Measurements from ENCODE around the gene ZNF710.

ZNF710 gene

GRCh38 chr15:90038632-90039095 is 37.5 kb downstream of the ZNF710 start:
- no peak for DNase-seq (ENCODE audit: low read depth)

GRCh38 chr15:90039996-90040395 is 38.9 kb downstream of the ZNF710 start:
- no peak for DNase-seq (ENCODE audit: low read depth)

GRCh38 chr15:90040618-90041017 is 39.5 kb downstream of the ZNF710 start:
- no peak for DNase-seq (ENCODE audit: low read depth)

DNA sequence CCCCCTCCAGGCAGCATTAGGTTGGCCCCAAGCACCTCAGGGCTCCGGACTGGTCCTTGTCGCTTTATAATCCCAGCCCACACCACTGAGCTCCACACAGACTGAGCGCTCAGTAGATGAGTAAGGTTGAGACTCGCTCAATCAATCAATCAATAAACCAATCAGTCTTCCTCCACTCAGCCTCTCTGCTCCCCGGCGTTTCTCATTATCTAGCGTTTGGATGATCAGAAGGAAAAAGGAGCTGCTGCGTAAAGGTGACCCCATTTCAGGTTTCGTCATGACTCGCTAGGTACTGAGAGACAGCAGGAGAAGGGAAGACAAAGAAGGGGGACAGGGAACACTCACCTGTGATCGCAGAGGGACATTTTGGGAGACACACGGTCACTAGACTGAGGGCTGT is 41.2 kb downstream of the ZNF710 start:
- DNase-seq (ENCODE audit: low read depth), result no peak

DNA sequence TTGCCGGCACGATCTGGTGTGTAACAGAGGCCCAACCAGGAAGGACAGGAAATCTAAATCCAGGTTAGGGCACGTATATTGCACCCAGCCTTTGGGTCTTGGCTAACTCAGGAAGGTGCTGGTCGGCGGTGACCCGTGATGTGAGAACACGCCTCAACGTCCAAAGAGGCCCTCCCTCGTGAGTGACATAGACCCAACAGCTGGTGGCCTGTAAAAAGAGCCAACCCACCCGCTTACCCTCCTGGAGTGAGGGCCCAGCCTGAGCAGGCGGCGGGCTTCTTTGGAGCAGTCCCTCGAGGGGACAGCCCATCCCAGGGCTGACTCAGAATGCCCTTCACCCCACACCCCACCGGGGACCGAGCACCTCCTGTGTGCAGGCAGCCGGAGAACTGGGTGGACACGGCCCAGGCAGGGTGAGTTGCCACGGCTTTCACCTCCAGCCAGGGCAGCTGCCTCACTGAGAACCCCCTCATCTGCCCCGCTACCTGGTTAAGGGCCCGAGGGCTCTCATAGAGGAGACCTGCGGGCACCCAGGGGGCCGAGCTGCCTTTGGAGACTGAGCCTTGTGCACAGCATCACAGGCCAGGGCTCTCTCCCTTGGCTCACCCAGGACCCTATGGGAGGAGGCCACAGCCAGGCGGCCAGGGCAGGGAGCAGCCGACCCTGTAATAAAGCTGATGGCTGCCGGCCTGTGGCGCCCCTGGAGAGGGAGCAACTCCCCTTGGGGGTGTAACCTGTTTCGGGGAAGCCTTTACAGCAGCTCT is 41.8 kb downstream of the ZNF710 start:
- DNase-seq (ENCODE audit: low read depth), result no peak

DNA sequence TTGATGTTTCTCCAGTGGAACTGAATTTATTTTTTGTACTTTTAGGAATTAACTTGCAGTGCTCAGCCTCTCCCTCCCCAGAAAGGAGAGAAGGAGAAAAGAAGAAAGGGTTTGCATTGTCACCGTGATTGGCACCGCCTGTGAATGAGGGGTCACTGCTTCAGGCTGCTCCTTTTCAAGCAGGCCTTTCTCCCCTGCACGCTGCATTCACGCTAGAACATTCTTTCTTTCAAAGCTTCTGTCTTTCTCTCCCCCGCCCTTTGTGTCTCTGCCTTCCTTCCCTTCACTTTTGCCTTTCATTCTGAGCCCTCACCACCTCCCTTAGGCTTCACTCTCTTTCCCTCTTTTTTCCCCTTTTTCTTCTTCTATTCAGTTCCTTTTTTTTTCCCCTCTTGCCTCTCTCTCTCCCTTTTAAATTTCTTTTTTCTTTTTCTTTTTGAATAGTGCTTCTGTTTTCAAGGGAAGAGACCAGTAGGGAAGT is 42.4 kb downstream of the ZNF710 start:
- DNase-seq (ENCODE audit: low read depth), result no peak

- no peak for DNase-seq (ENCODE audit: low read depth)
Observed at GRCh38 chr15:90044191-90044590, 43.1 kb downstream of the ZNF710 start.

- DNase-seq (ENCODE audit: low read depth), result no peak
Observed at GRCh38 chr15:90044916-90045371, 43.8 kb downstream of the ZNF710 start.

DNA sequence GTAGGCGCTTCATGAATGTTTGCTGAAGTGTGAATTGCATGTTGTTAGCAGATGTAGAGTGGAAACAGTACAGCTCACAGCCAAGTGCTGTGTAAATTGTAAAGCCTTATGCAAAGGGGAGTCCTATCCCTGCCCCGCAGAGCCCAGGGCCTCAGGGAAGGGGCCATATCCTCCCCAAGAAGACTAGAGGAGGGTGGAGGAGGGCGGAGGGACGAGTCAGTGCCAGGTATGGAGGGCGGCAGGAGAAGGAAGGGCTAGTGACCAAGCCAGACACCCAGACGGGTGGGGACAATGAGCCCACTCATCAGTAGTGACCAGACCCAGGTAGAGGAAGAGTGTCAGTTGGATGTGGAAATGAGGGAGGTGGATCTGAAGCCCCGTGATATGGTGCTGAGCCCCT is 45.2 kb downstream of the ZNF710 start:
- no peak for DNase-seq (ENCODE audit: low read depth)

- DNase-seq (ENCODE audit: low read depth), result no peak
Observed at GRCh38 chr15:90046911-90047392, 45.8 kb downstream of the ZNF710 start.

DNA sequence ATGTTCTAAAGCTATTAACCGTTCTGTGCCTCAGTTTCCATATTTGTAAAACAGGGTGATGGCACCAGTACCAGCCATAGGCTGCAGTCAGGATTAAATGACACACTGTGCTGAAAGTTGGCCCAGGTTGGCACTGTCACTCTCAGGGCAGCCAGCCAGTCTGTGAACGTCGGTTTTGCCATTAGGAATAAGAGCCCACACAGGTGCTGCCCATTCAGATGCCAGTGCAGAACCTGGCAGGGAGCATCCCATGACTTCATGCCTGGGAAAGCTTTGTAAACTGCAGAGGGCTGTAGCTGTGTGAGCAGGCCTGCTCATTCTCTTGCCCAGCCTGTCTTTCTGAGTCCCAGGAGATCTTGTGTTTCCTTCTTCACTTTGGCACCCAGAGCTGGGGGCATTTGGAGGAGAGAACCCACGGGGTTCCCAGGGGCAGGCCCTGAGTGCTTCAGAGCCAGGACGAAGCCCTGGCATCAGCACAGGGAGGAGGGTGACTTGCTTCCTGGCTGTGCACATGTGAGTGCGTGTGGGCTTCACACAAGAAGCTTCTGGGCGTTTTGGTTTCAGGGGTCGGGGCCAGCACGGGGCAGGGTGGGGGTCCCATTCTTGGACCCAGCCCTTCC is 46.9 kb downstream of the ZNF710 start:
- no peak for DNase-seq (ENCODE audit: low read depth)

- DNase-seq (ENCODE audit: low read depth), result no peak
Observed at GRCh38 chr15:90049030-90049429, 47.9 kb downstream of the ZNF710 start.

DNA sequence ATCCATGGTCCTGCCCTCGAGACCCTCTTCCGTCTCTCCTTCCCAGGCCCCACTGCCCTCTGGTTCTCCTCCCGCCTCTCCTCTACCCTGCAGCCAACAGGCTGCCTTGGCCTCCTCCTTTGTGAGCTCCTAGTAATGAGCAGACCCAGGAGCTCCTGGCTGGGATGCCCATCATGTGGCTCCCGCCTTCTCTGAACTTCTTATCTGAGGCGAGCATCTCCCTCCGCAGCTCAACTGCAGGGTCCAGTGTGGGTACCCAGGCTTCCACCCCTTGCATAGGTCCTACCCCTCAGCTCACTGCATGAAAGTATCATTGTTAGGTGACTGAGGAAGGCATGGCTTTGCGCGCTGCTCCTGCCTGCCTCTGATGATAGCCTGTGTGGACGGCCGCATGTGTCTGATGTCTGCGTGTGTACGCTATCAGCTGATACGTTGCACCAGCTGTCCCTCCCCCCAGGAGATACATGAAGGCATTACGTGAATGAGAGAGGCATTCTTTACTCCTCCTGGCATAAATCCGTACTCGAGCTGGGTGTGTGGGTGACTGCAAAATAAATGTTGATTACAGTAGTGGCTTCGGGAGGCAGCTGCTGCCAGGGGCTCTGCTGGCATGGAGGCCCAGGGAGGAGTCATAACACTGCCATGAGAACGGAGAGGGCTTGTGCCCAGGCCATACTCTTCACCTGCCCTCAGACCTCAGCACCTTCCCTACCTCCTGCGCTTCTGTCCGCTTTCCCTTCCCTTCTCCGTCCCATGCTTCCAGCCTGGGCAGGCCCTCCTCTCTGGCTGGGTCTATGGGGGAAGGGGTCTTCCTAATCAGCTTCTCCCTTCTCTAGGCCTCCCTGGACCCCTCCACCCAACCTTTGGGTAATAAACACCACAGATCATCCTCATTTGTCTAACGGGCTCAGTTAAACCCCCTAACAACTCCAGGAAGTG is 48.8 kb downstream of the ZNF710 start:
- no peak for DNase-seq (ENCODE audit: low read depth)

GRCh38 chr15:90051874-90052273 is 50.8 kb downstream of the ZNF710 start:
- DNase-seq (ENCODE audit: low read depth), result no peak

GRCh38 chr15:90053685-90054466 is 52.8 kb downstream of the ZNF710 start:
- DNase-seq (ENCODE audit: low read depth), result no peak

DNA sequence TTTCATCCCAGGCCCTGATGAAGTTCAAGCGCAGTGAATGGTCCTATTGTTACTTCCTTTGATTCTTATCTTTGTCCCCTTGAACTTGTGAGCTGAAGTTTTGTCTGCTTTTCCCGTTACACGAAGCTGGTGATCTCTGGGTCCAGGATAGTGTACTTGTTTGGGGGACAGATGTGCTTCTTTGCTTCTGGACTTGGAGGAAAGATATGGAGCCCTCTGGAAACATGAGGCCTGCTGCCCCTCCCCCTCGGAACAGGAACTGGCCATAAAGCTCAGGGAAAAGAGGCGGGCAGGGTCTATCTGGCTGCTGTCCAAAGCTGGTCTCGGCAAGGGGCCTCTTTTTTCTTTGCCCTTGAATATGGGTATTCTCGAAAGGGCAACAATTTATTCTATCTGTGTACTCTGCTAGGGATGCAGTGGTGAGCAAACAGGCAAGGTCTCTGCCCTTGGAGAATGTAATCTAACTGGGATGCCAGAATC is 53.5 kb downstream of the ZNF710 start:
- no peak for DNase-seq (ENCODE audit: low read depth)

- no peak for DNase-seq (ENCODE audit: low read depth)
Observed at GRCh38 chr15:90055182-90055581, 54.1 kb downstream of the ZNF710 start.

- DNase-seq (ENCODE audit: low read depth), result no peak
Observed at GRCh38 chr15:90056529-90056928, 55.4 kb downstream of the ZNF710 start.

GRCh38 chr15:90058308-90058707 is 57.2 kb downstream of the ZNF710 start:
- no peak for DNase-seq (ENCODE audit: low read depth)

GRCh38 chr15:90058775-90059174 is 57.7 kb downstream of the ZNF710 start:
- DNase-seq (ENCODE audit: low read depth), result no peak

Measured in stimulated activated CD8-positive, alpha-beta memory T cell treated with anti-CD3 and anti-CD28 coated beads, Interleukin-4, amount 100 ng/mL, for 24 hours (primary cell).